HEK293T (cell line): ENCODE results near the gene GRAMD1A.

Source experiments
- CTCF ChIA-PET: fragments of 350-600 bp; formaldehyde crosslinking; extraction: SDS; loops from one replicate; lab custom pipeline; 2021; ENCODE audit warnings: antibody characterized with exemption, inconsistent platforms; lab: Yijun Ruan, JAX
- POLR2A ChIA-PET: fragments of 350-600 bp; formaldehyde crosslinking; extraction: SDS; loops from one replicate; lab custom pipeline; 2020; ENCODE audit warnings: antibody characterized with exemption, inconsistent platforms; lab: Yijun Ruan, JAX
- DNase-seq: peaks from one replicate; pipeline ENCODE4 v3.0.0; 2012; ENCODE audit warnings: mixed read lengths; ENCODE audit errors: extremely low spot score
- ARNT ChIP-seq: fragments of 450-650 bp; IDR thresholded peaks from 2 replicates; pipeline ENCODE4 v1.6.1; 2017; ENCODE audit warnings: mild to moderate bottlenecking
- BHLHE40 ChIP-seq: fragments of 450-650 bp; IDR thresholded peaks from 2 replicates; pipeline ENCODE4 v1.6.1; 2016; ENCODE audit warnings: mild to moderate bottlenecking, moderate library complexity, borderline replicate concordance
- CTBP1 ChIP-seq: fragments of 450-650 bp; IDR thresholded peaks from 2 replicates; pipeline ENCODE4 v1.6.1; 2016; ENCODE audit warnings: borderline replicate concordance
- ELF4 ChIP-seq: fragments of 450-650 bp; IDR thresholded peaks from 2 replicates; pipeline ENCODE4 v1.6.1; 2017; ENCODE audit warnings: antibody characterized with exemption
- FOXA1 ChIP-seq: fragments of 450-650 bp; IDR thresholded peaks from 2 replicates; pipeline ENCODE4 v1.6.1; 2016; ENCODE audit warnings: mild to moderate bottlenecking
- FOXK2 ChIP-seq: fragments of 450-650 bp; IDR thresholded peaks from 2 replicates; pipeline ENCODE4 v1.6.1; 2016; ENCODE audit warnings: mild to moderate bottlenecking
- FOXM1 ChIP-seq: fragments of 450-650 bp; IDR thresholded peaks from 2 replicates; pipeline ENCODE4 v1.6.1; 2017; ENCODE audit warnings: mild to moderate bottlenecking, borderline replicate concordance
- HDGF ChIP-seq: fragments of 450-650 bp; IDR thresholded peaks from 2 replicates; pipeline ENCODE4 v1.6.1; 2017; ENCODE audit warnings: antibody characterized with exemption, borderline replicate concordance
- L3MBTL2 ChIP-seq: fragments of 450-650 bp; conservative IDR thresholded peaks from 2 replicates; pipeline ENCODE4 v1.6.1; 2016; ENCODE audit warnings: mild to moderate bottlenecking
- LEF1 ChIP-seq: fragments of 450-650 bp; IDR thresholded peaks from 2 replicates; pipeline ENCODE4 v1.6.1; 2017; ENCODE audit warnings: mild to moderate bottlenecking, borderline replicate concordance
- NFRKB ChIP-seq: fragments of 450-650 bp; IDR thresholded peaks from 2 replicates; pipeline ENCODE4 v1.6.1; 2016; ENCODE audit warnings: mild to moderate bottlenecking, moderate library complexity
- PKNOX1 ChIP-seq: fragments of 450-650 bp; IDR thresholded peaks from 2 replicates; pipeline ENCODE4 v1.6.1; 2016
- SP1 ChIP-seq: fragments of 450-650 bp; IDR thresholded peaks from 2 replicates; pipeline ENCODE4 v1.6.1; 2017
- SUZ12 ChIP-seq: fragments of 450-650 bp; IDR thresholded peaks from 2 replicates; pipeline ENCODE4 v1.6.1; 2016; ENCODE audit warnings: mild to moderate bottlenecking
- TARDBP ChIP-seq: fragments of 450-650 bp; IDR thresholded peaks from 2 replicates; pipeline ENCODE4 v1.6.1; 2016
- ZNF384 ChIP-seq: fragments of 450-650 bp; IDR thresholded peaks from 2 replicates; pipeline ENCODE4 v1.6.1; 2016

The GRAMD1A gene

GRCh38 chr19:35066691-35067563, 66.8 kb downstream of the GRAMD1A start:
- CTCF ChIA-PET: interaction anchor here (0.6 to 1.7 kb wide), 11 partner anchors 11 to 286 kb away, joined by 3 to 5 read pairs (median 3); no protein-coding TSS in a partner anchor
- TF ChIP-seq HDGF (no peak), ZNF384 (peak; percentile 57; the same call in 1 of the 2 replicates), L3MBTL2 (peak; percentile 38; the same call in 1 of the 2 replicates)
- POLR2A ChIA-PET: interaction anchor here (0.7 to 0.8 kb wide), 2 partner anchors 11 to 67 kb away, joined by 3 read pairs; no protein-coding TSS in a partner anchor
- DNase-seq: peak; percentile 80

GRCh38 chr19:35068941-35069634, 69.0 kb downstream of the GRAMD1A start:
- POLR2A ChIA-PET: no interaction called here
- TF ChIP-seq ELF4 (no peak), FOXK2 (no peak), CTBP1 (no peak), FOXA1 (no peak), TARDBP (no peak), SUZ12 (no peak), NFRKB (no peak), ZNF384 (no peak), HDGF (no peak), L3MBTL2 (no peak), BHLHE40 (no peak), ARNT (no peak), PKNOX1 (no peak), FOXM1 (no peak), LEF1 (no peak), SP1 (no peak)
- CTCF ChIA-PET: interaction anchor here (0.8 kb wide), 1 partner anchor 20 kb away, joined by 4 read pairs; no protein-coding TSS in a partner anchor
- DNase-seq: no peak

GRCh38 chr19:35069696-35070095, 69.6 kb downstream of the GRAMD1A start:
- POLR2A ChIA-PET: no interaction called here
- no peak for TF ChIP-seq L3MBTL2
- no peak for TF ChIP-seq ZNF384
- no peak for TF ChIP-seq SP1
- no peak for TF ChIP-seq HDGF
- TF ChIP-seq TARDBP: no peak
- TF ChIP-seq NFRKB: no peak
- no peak for TF ChIP-seq SUZ12
- no peak for TF ChIP-seq ARNT
- TF ChIP-seq FOXM1: no peak
- TF ChIP-seq CTBP1: no peak
- no peak for TF ChIP-seq ELF4
- TF ChIP-seq FOXA1: no peak
- no peak for TF ChIP-seq BHLHE40
- no peak for TF ChIP-seq LEF1
- TF ChIP-seq FOXK2: no peak
- TF ChIP-seq PKNOX1: no peak
- CTCF ChIA-PET: no interaction called here

GRCh38 chr19:35070471-35070870, 70.3 kb downstream of the GRAMD1A start:
- ChIA-PET POLR2A (no interaction called here), CTCF (interaction anchor here (0.7 kb wide), 1 partner anchor 278 kb away, joined by 4 read pairs; no protein-coding TSS in a partner anchor)
- no peak for TF ChIP-seq FOXA1
- TF ChIP-seq SUZ12: no peak
- TF ChIP-seq LEF1: no peak
- TF ChIP-seq ARNT: no peak
- no peak for TF ChIP-seq CTBP1
- TF ChIP-seq BHLHE40: no peak
- no peak for TF ChIP-seq FOXM1
- TF ChIP-seq ZNF384: no peak
- no peak for TF ChIP-seq L3MBTL2
- no peak for TF ChIP-seq FOXK2
- no peak for TF ChIP-seq HDGF
- no peak for TF ChIP-seq ELF4
- TF ChIP-seq PKNOX1: no peak
- no peak for DNase-seq

More at GRCh38 chr19:35069696-35070095, 69.6 kb downstream of the GRAMD1A start:
- no peak for DNase-seq

GRCh38 chr19:35073516-35073915, 73.4 kb downstream of the GRAMD1A start:
- no peak for DNase-seq
- ChIA-PET POLR2A (no interaction called here), CTCF (no interaction called here)
- no peak for TF ChIP-seq HDGF
- no peak for TF ChIP-seq L3MBTL2
- TF ChIP-seq ELF4: no peak
- no peak for TF ChIP-seq FOXA1
- TF ChIP-seq FOXM1: no peak
- TF ChIP-seq FOXK2: no peak
- TF ChIP-seq NFRKB: no peak
- no peak for TF ChIP-seq TARDBP
- TF ChIP-seq ARNT: no peak
- TF ChIP-seq SUZ12: no peak
- TF ChIP-seq LEF1: no peak
- no peak for TF ChIP-seq PKNOX1
